Osteoblast (primary cell): ENCODE results near the gene ERC1. TPM values are rescaled to one million over a fixed set of nuclear protein-coding genes. Genes with fewer than 3 reads are reported as not detected.

Experiments
- DNase-seq: peaks from one replicate; pipeline ENCODE4 v3.0.0; 2011; ENCODE audit warnings: low spot score, mixed read lengths; ENCODE audit not compliant: insufficient read length; ENCODE audit errors: missing footprints
- H2AFZ ChIP-seq: 2 replicates; pipeline ENCODE4 v1.6.0; 2011; ENCODE audit warnings: mild to moderate bottlenecking, low read length
- H3K27ac ChIP-seq: 2 replicates; pipeline ENCODE4 v1.5.1; 2011; ENCODE audit warnings: mild to moderate bottlenecking, low read depth, low read length, moderate library complexity
- H3K27me3 ChIP-seq: 2 replicates; pipeline ENCODE4 v1.6.0; 2012; ENCODE audit warnings: mild to moderate bottlenecking, control low read depth, inconsistent platforms, low read length, moderate library complexity; ENCODE audit not compliant: insufficient read depth
- H3K36me3 ChIP-seq: 2 replicates; pipeline ENCODE4 v1.5.1; 2011; ENCODE audit warnings: mild to moderate bottlenecking, low read length, control low read depth, moderate library complexity; ENCODE audit not compliant: insufficient read depth
- H3K4me1 ChIP-seq: 2 replicates; pipeline ENCODE4 v1.5.1; 2011; ENCODE audit warnings: mild to moderate bottlenecking, low read length, control low read depth, moderate library complexity; ENCODE audit not compliant: insufficient read depth
- H3K4me2 ChIP-seq: 2 replicates; pipeline ENCODE4 v1.6.0; 2011; ENCODE audit warnings: mild to moderate bottlenecking, low read length; ENCODE audit not compliant: insufficient read depth
- H3K4me3 ChIP-seq: fragments of 200-600 bp; sonication (generic); 3 replicates; pipeline ENCODE4 v1.5.1; 2012; ENCODE audit warnings: mild to moderate bottlenecking, low read length, inconsistent platforms; ENCODE audit not compliant: insufficient read depth
- H3K79me2 ChIP-seq: 2 replicates; pipeline ENCODE4 v1.6.0; 2012; ENCODE audit warnings: mild to moderate bottlenecking, low read length, control low read depth, inconsistent platforms; ENCODE audit not compliant: insufficient read depth
- H3K9me3 ChIP-seq: 2 replicates; pipeline ENCODE4 v1.5.1; 2011; ENCODE audit warnings: low read depth, low read length, control low read depth
- H4K20me1 ChIP-seq: 2 replicates; pipeline ENCODE4 v1.6.0; 2012; ENCODE audit warnings: mild to moderate bottlenecking, low read length, control low read depth; ENCODE audit not compliant: insufficient read depth
- total RNA-seq: library from RNA; depleted of rRNA; stranded (reverse); fragments of >200 nt; gene quantifications from 2 replicates; pipeline ENCODE4 v1.2.3, GENCODE V29; 2012
- TF ChIP-seq, protein P1 (sequence below): IDR thresholded peaks from 2 replicates; pipeline ENCODE4 v1.5.1; 2011; ENCODE audit warnings: mild to moderate bottlenecking, low read depth, low read length, moderate library complexity; ENCODE audit errors: extremely low read depth

ERC1 gene
- total RNA-seq, 1 donor, result 36.2 TPM

DNA sequence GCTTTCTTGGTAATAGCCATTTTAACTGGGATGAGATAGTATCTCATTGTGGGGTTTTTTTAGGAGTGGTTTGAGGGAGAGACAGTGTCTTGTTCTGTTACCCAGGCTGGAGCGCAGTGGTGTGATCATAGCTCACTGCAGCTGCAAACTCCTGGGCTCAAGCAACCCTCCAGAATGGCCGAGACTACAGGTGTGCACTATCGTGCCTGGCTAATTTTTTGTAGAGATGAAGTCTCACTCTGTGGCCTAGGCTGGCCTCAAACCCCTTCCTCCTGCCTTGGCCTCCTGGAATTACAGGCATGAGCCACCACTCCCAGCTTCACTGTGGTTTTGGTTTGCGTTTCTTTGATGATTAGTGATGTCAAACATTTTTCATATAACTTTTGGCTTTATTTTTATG, 293.6 kb downstream of the ERC1 start:
- Histone ChIP-seq H3K36me3 (no peaks in the 10 kb centered on the region), H3K4me1 (peaks cover 13% of the 10 kb centered on the region), H2AFZ (no peak overlapping the region), H4K20me1 (no peaks in the 10 kb centered on the region), H3K9me3 (no peaks in the 10 kb centered on the region), H3K4me2 (no peak overlapping the region), H3K27ac (no peak overlapping the region), H3K79me2 (no peaks in the 10 kb centered on the region), H3K4me3 (no peak overlapping the region), H3K27me3 (no peaks in the 10 kb centered on the region)
- no peak for DNase-seq
- TF ChIP-seq, protein P1, sequence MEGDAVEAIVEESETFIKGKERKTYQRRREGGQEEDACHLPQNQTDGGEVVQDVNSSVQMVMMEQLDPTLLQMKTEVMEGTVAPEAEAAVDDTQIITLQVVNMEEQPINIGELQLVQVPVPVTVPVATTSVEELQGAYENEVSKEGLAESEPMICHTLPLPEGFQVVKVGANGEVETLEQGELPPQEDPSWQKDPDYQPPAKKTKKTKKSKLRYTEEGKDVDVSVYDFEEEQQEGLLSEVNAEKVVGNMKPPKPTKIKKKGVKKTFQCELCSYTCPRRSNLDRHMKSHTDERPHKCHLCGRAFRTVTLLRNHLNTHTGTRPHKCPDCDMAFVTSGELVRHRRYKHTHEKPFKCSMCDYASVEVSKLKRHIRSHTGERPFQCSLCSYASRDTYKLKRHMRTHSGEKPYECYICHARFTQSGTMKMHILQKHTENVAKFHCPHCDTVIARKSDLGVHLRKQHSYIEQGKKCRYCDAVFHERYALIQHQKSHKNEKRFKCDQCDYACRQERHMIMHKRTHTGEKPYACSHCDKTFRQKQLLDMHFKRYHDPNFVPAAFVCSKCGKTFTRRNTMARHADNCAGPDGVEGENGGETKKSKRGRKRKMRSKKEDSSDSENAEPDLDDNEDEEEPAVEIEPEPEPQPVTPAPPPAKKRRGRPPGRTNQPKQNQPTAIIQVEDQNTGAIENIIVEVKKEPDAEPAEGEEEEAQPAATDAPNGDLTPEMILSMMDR, result no peak

DNA sequence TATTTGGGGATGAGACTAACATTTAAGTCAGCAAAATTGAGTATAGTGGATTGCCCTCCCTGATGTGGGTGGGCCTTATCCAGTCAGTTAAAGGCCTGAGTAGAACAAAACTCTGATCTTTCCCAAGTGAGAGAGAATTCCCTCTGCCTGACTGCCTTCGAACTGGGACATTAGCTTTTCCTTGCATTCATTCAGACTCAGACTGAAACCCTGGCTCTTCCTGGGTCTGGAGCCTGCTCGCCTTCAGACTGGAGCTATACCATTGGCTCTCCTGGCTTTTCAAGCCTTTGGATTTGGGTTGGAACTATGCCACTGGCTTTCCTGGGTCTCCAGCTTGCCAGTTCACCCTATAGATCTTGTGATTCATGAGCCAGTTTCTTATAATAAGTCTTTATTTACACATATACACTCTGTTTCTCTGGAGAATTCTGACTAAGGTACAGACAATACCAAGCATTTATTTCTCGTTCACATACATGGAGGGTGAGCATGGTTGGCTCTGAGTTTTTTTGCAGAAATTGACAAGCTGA, 296.5 kb downstream of the ERC1 start:
- H3K4me3 ChIP-seq, result no peak overlapping the region
- peaks cover under 1% of the 10 kb centered on the region for H3K4me1 ChIP-seq
- no peaks in the 10 kb centered on the region for H3K27me3 ChIP-seq
- H2AFZ ChIP-seq, result no peak overlapping the region
- no peak for DNase-seq
- H3K4me2 ChIP-seq, result no peak overlapping the region
- TF ChIP-seq, protein P1, result no peak
- H3K27ac ChIP-seq, result no peak overlapping the region
- H3K36me3 ChIP-seq, result no peaks in the 10 kb centered on the region
- H4K20me1 ChIP-seq, result no peaks in the 10 kb centered on the region
- no peaks in the 10 kb centered on the region for H3K79me2 ChIP-seq
- no peaks in the 10 kb centered on the region for H3K9me3 ChIP-seq

GRCh38 chr12:1288333-1288732, 297.3 kb downstream of the ERC1 start:
- H3K36me3 ChIP-seq, result no peaks in the 10 kb centered on the region
- TF ChIP-seq, protein P1, result no peak
- H3K4me1 ChIP-seq, result no peaks in the 10 kb centered on the region
- H3K4me2 ChIP-seq, result no peak overlapping the region
- DNase-seq, result no peak
- no peaks in the 10 kb centered on the region for H3K9me3 ChIP-seq
- no peak overlapping the region for H3K4me3 ChIP-seq
- no peak overlapping the region for H3K27ac ChIP-seq
- no peaks in the 10 kb centered on the region for H4K20me1 ChIP-seq
- H3K27me3 ChIP-seq, result no peaks in the 10 kb centered on the region
- H2AFZ ChIP-seq, result no peak overlapping the region
- no peaks in the 10 kb centered on the region for H3K79me2 ChIP-seq

DNA sequence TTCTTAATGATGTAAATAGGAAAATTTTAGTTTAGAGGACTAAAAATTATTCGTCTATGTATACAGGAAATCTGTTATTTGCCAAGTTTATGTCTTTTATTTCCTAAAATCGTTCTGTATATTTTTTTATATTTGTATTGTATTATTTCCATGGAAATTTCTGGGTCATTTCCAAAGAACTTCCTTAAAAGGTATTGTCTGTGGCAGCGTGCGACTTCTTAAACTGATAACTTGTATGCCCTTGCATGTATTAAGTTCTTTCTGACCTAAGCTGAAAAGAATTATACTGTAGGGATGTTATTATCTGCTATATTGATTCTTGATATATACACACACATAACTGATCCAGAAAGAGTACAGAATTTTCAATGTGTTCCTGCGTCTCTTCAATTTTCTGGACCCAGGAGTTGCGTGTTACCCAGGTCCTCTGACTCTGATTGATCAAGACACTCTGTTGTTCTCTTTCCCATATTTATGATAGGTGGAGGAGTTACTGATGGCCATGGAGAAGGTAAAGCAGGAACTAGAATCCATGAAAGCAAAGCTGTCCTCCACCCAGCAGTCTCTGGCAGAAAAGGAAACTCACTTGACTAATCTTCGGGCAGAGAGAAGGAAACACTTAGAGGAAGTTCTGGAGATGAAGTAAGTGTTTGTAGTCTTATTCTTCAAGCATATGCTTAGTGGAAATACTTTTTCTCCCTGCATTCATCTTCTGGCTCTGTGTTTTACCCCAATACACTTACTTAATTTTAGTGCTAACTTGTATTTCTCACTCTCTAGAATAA, 298.5 kb downstream of the ERC1 start:
- Histone ChIP-seq H3K4me1 (no peaks in the 10 kb centered on the region), H3K36me3 (no peaks in the 10 kb centered on the region), H3K79me2 (no peaks in the 10 kb centered on the region), H3K4me2 (no peak overlapping the region), H3K4me3 (no peak overlapping the region), H3K27me3 (no peaks in the 10 kb centered on the region), H3K9me3 (no peaks in the 10 kb centered on the region), H3K27ac (no peak overlapping the region), H4K20me1 (no peaks in the 10 kb centered on the region), H2AFZ (no peak overlapping the region)
- TF ChIP-seq, protein P1, result no peak
- DNase-seq, result no peak
